ENCODE measurements around the gene PELI2.

PELI2 gene

GRCh38 chr14:56081139-56081538 lies 37.1 kb upstream of the PELI2 start:
- no peaks in the 10 kb centered on the region for H3K9me2 ChIP-seq (replicated peaks; ENCODE audit: insufficient read depth, low read length)
- H3F3A ChIP-seq (ENCODE audit: insufficient read depth) = no peaks in the 10 kb centered on the region
- no peaks in the 10 kb centered on the region for H3K79me2 ChIP-seq (ENCODE audit: insufficient read depth, low read length)
- no peak overlapping the region for H3K9ac ChIP-seq (ENCODE audit: low read length)
- no peaks in the 10 kb centered on the region for H3K9me3 ChIP-seq (ENCODE audit: insufficient read depth, low read length)
- no peaks in the 10 kb centered on the region for H4K20me1 ChIP-seq (ENCODE audit: low read depth, low read length)
- H3K4me2 ChIP-seq (ENCODE audit: low read depth, low read length, poor library complexity, severe bottlenecking) = no peak overlapping the region
- no peak overlapping the region for H2AFZ ChIP-seq (ENCODE audit: low read depth, low read length, severe bottlenecking)
- TF ChIP-seq CTCF (IDR thresholded peaks at IDR 0.05; ENCODE audit: insufficient read depth, low read length, poor library complexity, severe bottlenecking) = no peak
- TF ChIP-seq EZH2phosphoT487 (conservative IDR thresholded peaks at IDR 0.05; ENCODE audit: low read length) = no peak
- H3K27ac ChIP-seq (ENCODE audit: low read depth, low read length) = no peak overlapping the region
- no peak overlapping the region for H3K4me3 ChIP-seq (ENCODE audit: insufficient read depth, low read length, poor library complexity, severe bottlenecking)
- H3K27me3 ChIP-seq (ENCODE audit: low read length) = no peaks in the 10 kb centered on the region
- no peaks in the 10 kb centered on the region for H3K36me3 ChIP-seq (ENCODE audit: low read length)

- no peaks in the 10 kb centered on the region for H3K9me2 ChIP-seq (replicated peaks; ENCODE audit: insufficient read depth, low read length)
- H3K36me3 ChIP-seq (ENCODE audit: low read length) = no peaks in the 10 kb centered on the region
- H3K4me3 ChIP-seq (ENCODE audit: insufficient read depth, low read length, poor library complexity, severe bottlenecking) = no peak overlapping the region
- H3K4me2 ChIP-seq (ENCODE audit: low read depth, low read length, poor library complexity, severe bottlenecking) = no peak overlapping the region
- no peaks in the 10 kb centered on the region for H3K79me2 ChIP-seq (ENCODE audit: insufficient read depth, low read length)
- H3K9ac ChIP-seq (ENCODE audit: low read length) = no peak overlapping the region
- H2AFZ ChIP-seq (ENCODE audit: low read depth, low read length, severe bottlenecking) = no peak overlapping the region
- no peaks in the 10 kb centered on the region for H3K27me3 ChIP-seq (ENCODE audit: low read length)
- no peak overlapping the region for H3K27ac ChIP-seq (ENCODE audit: low read depth, low read length)
- no peaks in the 10 kb centered on the region for H4K20me1 ChIP-seq (ENCODE audit: low read depth, low read length)
- TF ChIP-seq CTCF (IDR thresholded peaks at IDR 0.05; ENCODE audit: insufficient read depth, low read length, poor library complexity, severe bottlenecking) = no peak
- TF ChIP-seq EZH2phosphoT487 (conservative IDR thresholded peaks at IDR 0.05; ENCODE audit: low read length) = no peak
- H3K9me3 ChIP-seq (ENCODE audit: insufficient read depth, low read length) = no peaks in the 10 kb centered on the region
- no peaks in the 10 kb centered on the region for H3F3A ChIP-seq (ENCODE audit: insufficient read depth)
Observed at GRCh38 chr14:56082880-56083279, 35.3 kb upstream of the PELI2 start.

- no peak overlapping the region for H3K9ac ChIP-seq (ENCODE audit: low read length)
- no peaks in the 10 kb centered on the region for H3K27me3 ChIP-seq (ENCODE audit: low read length)
- H3K36me3 ChIP-seq (ENCODE audit: low read length) = no peaks in the 10 kb centered on the region
- no peak overlapping the region for H3K27ac ChIP-seq (ENCODE audit: low read depth, low read length)
- no peaks in the 10 kb centered on the region for H4K20me1 ChIP-seq (ENCODE audit: low read depth, low read length)
- no peak overlapping the region for H3K4me2 ChIP-seq (ENCODE audit: low read depth, low read length, poor library complexity, severe bottlenecking)
- H3K79me2 ChIP-seq (ENCODE audit: insufficient read depth, low read length) = no peaks in the 10 kb centered on the region
- TF ChIP-seq CTCF (IDR thresholded peaks at IDR 0.05; ENCODE audit: insufficient read depth, low read length, poor library complexity, severe bottlenecking) (no peak), EZH2phosphoT487 (conservative IDR thresholded peaks at IDR 0.05; ENCODE audit: low read length) (no peak)
- H3F3A ChIP-seq (ENCODE audit: insufficient read depth) = no peaks in the 10 kb centered on the region
- no peak overlapping the region for H3K4me3 ChIP-seq (ENCODE audit: insufficient read depth, low read length, poor library complexity, severe bottlenecking)
- no peaks in the 10 kb centered on the region for H3K9me2 ChIP-seq (replicated peaks; ENCODE audit: insufficient read depth, low read length)
- no peaks in the 10 kb centered on the region for H3K9me3 ChIP-seq (ENCODE audit: insufficient read depth, low read length)
- H2AFZ ChIP-seq (ENCODE audit: low read depth, low read length, severe bottlenecking) = no peak overlapping the region
Observed at GRCh38 chr14:56085471-56085870, 32.7 kb upstream of the PELI2 start.

All from SU-DHL-6 (cell line).